Right lobe of liver (tissue), 4 donors: ENCODE results near the gene SEC31A.

Experiments used
- POLR2A ChIP-seq: fragments of 450-650 bp; IDR thresholded peaks from one replicate; pipeline ENCODE4 v1.6.1; 2017; ENCODE audit warnings: antibody characterized with exemption, mild to moderate bottlenecking
- TF ChIP-seq, protein P1 (sequence below), 4 donors: fragments of 200-600 bp in 3 of 4; fragments of 450-650 bp in 1 of 4; IDR thresholded peaks; one replicate each; pipeline versions ENCODE4 v1.5.1 to v1.8.0; 2016 to 2022; ENCODE audit warnings: antibody characterized with exemption in 4 of 4, mild to moderate bottlenecking in 2 of 4
- donor health status: DM: no; HTN: no; CAD: no.
- donor health status: DM: no; HTN: no; CAD: no.
- donor health status: DM: no; HTN: yes; CAD: no.

DNA sequence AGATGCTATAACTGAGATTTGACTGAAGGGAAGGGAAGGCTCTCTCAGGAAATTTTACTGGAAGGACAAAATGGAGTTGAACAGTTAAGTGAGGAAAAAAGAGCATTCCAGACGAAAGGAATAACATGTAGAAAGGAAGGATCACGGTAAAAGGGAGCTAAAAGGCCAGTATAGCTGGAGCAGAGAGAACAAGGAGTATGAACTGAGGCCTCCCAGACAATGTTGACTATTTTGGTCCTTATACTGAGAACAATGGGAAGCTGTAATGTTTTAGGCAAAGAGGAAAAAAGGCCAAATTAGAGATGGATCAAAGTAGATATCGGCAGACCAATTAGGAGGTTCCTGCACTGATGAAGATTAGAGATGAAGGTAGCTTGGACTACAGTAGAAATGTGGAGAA lies 65.5 kb downstream of the SEC31A start:
- TF ChIP-seq, protein P1, sequence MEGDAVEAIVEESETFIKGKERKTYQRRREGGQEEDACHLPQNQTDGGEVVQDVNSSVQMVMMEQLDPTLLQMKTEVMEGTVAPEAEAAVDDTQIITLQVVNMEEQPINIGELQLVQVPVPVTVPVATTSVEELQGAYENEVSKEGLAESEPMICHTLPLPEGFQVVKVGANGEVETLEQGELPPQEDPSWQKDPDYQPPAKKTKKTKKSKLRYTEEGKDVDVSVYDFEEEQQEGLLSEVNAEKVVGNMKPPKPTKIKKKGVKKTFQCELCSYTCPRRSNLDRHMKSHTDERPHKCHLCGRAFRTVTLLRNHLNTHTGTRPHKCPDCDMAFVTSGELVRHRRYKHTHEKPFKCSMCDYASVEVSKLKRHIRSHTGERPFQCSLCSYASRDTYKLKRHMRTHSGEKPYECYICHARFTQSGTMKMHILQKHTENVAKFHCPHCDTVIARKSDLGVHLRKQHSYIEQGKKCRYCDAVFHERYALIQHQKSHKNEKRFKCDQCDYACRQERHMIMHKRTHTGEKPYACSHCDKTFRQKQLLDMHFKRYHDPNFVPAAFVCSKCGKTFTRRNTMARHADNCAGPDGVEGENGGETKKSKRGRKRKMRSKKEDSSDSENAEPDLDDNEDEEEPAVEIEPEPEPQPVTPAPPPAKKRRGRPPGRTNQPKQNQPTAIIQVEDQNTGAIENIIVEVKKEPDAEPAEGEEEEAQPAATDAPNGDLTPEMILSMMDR (IDR thresholded peaks at IDR 0.05): no peak
- no peak for TF ChIP-seq POLR2A
